GM12875 (cell line): Measurements from ENCODE around the gene RAB6B.
"Not testable (repeated sequence)": the region's sequence is repeated elsewhere in the genome, so short reads cannot be mapped to it uniquely, and the experiment has no call there.

Source experiments
- H3K4me3 ChIP-seq: one replicate; pipeline ENCODE4 v1.5.1; 2011; ENCODE audit warnings: low read depth, low read length, control low read depth
- TF ChIP-seq, protein P1 (sequence below): IDR thresholded peaks from 2 replicates; pipeline ENCODE4 v1.5.1; 2011; ENCODE audit warnings: low read depth, mild to moderate bottlenecking, control low read depth, inconsistent platforms, low read length, moderate library complexity, borderline replicate concordance; ENCODE audit not compliant: insufficient read depth

The RAB6B gene

DNA sequence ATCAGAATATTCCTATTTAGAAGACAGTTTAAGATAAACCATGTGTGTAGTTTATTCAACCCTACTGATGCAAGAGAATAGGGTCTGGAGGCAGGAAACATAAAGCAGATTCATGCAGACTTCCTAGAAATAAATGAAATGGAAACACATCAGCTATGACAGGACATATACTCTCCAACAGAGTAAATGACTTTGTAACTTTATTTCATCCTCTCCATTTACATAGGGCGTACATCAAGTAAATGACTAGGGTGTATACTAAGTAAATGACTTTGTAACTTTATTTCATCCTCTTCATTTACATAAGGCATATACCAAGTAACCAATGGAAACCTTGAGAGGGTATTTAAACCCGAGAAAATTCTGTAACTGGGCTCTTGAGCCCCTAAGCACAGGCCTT lies 107.7 kb downstream of the RAB6B start:
- TF ChIP-seq, protein P1, sequence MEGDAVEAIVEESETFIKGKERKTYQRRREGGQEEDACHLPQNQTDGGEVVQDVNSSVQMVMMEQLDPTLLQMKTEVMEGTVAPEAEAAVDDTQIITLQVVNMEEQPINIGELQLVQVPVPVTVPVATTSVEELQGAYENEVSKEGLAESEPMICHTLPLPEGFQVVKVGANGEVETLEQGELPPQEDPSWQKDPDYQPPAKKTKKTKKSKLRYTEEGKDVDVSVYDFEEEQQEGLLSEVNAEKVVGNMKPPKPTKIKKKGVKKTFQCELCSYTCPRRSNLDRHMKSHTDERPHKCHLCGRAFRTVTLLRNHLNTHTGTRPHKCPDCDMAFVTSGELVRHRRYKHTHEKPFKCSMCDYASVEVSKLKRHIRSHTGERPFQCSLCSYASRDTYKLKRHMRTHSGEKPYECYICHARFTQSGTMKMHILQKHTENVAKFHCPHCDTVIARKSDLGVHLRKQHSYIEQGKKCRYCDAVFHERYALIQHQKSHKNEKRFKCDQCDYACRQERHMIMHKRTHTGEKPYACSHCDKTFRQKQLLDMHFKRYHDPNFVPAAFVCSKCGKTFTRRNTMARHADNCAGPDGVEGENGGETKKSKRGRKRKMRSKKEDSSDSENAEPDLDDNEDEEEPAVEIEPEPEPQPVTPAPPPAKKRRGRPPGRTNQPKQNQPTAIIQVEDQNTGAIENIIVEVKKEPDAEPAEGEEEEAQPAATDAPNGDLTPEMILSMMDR = no peak
- no peak overlapping the region for H3K4me3 ChIP-seq

DNA sequence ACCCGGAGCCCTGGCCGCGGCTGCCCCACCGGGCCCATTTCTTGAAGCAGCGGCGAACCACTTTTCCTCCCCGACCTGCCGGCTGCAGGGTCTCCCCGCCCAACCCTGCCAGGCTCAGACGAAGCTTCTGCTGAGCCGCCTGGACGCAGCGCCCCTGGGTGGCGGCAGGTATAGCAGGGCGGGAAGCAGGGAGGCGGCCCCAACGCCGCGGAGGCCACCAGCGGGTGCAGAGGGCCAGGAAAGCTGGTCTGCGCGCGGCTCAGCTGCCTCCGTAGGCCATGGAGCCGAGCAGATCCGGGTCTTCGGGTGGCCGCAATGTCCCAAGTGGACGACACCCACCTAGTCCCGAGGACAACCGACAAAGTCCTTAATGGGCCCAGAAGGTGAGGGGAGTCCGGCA lies 111.9 kb downstream of the RAB6B start:
- no peak overlapping the region for H3K4me3 ChIP-seq
- TF ChIP-seq, protein P1 = no peak

DNA sequence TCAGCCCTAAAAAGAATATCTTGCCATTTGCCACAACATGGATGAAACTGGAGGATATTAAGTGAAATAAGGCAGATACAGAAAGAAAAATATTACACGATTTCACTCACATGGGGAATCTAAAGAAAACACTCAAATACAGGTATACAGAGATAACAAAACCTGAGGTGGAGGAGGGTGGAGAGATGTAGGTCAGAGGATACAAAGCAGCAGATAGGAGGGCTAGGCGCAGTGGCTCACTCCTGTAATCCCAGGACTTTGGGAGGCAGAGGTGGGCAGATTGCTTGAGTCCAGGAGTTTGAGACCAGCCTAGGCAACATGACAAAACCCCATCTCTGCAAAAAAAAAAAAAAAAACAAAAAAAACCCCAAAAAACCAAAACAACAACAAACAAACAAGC lies 113.2 kb downstream of the RAB6B start:
- no peak overlapping the region for H3K4me3 ChIP-seq
- TF ChIP-seq, protein P1 = no peak

DNA sequence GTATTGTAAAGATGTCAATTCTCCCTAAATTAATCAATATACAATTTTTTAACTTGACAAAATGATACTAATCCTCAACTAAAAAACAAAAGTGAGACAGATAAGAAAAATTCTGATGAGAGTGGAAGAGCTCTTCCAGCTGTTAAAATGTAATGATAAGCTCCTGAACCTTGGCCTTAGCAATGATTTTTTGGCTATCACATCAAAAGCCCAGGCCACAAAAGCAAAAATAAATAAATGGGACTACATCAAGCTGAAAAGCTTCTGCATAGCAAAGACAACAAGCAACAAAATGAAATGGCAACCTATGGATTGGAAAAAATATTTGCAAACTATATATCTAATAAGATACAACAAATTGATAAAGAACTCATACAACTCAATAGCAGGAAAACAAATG lies 114.1 kb downstream of the RAB6B start:
- no peak overlapping the region for H3K4me3 ChIP-seq
- TF ChIP-seq, protein P1 = no peak

DNA sequence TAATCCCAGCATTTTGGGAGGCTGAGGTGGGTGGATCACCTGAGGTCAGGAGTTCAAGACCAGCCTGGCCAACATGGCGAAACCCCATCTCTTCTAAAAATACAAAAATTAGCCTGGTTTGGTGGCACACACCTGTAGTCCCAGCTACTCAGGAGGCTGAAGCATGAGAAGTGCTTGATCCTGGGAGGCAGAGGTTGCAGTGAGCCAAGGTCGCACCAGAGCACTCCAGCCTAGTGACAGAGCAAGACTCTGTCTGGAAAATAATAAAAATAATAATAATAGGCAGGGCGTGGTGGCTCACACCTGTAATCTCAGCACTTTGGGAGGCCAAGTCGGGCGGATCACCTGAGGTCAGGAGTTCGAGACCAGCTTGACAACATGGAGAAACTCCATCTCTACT lies 114.9 kb downstream of the RAB6B start:
- H3K4me3 ChIP-seq = not testable (repeated sequence)

DNA sequence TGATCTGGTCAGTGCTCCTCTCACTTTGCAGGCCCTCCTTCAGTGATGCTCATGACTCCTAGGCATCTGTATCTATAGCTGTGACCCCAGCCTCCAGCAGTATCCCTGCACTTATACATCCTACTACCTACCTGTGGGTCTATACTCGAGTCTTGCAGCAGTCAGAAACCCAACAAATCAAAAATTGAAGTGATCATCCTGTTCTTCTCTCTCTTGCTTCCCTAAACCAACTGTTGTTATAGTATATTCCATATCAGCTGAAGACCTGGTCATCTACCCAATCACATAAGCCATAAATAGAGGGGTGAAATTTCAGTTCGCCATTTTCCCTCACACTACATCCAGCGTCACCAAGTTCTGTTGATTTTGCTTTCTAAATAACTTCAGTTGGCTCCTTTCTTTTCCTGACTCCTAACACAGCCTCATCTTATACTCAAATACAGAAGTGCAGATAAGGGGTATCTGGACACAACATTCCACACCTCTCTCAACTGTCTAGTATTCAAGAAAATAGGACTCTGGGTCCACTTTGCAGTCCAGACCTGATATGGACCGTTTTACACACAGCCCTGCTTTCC lies 116.0 kb downstream of the RAB6B start:
- TF ChIP-seq, protein P1 = no peak
- H3K4me3 ChIP-seq = no peak overlapping the region

DNA sequence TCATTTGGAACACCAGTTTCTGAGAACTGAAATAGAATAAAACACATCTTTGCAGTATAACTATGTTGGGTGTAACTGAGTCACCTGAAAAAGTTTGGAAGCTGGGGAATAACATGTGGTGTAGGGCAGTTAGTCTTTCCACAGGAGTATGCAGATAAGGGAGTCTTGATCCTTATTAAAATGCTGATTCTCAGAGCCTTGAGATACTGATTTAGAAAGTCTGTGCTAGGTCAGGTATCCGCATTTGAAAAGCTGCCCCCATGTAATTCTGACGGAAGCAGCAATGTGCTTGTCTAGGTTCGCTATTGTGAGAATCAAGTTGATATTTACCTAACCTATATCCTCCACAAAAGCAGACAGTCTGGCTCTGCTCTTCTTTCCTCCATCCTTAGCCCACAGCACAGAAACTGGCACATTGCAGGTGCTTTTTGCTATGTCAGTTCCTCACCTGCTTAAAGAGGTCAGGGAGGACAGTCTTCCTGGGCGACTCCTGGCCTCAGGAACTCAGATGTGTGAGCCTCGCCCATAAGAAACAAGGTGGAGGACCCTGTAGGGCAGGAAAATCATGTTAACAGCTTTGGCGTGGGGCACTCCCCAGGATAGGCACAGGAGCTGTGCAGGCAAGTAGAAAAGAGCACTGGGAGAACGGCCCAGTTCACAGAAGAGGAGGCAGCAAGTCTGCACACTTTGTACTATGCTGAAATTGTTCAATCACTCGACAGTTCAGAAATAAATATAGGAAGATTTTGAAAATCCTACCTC lies 117.7 kb downstream of the RAB6B start:
- TF ChIP-seq, protein P1 = no peak
- no peak overlapping the region for H3K4me3 ChIP-seq
